GM12891 (cell line): ENCODE measurements around the gene PHF14.

ENCODE experiments used
- DNase-seq: peaks from one replicate; pipeline ENCODE4 v3.0.0; 2011; ENCODE audit warnings: low spot score; ENCODE audit not compliant: insufficient read length
- FAIRE-seq: peaks from 2 replicates; lab custom pipeline; 2011; peaks lifted over from hg19 to GRCh38; lab: Jason Lieb, UNC
- POLR2A ChIP-seq: IDR thresholded peaks from 2 replicates; pipeline ENCODE4 v1.6.1; 2011; ENCODE audit warnings: low read depth, low read length, control low read depth
- POLR2AphosphoS5 ChIP-seq: IDR thresholded peaks from 2 replicates; pipeline ENCODE4 v1.6.1; 2011; ENCODE audit warnings: low read depth, low read length, control low read depth
- POU2F2 ChIP-seq: IDR thresholded peaks from 2 replicates; pipeline ENCODE4 v1.6.1; 2011; ENCODE audit warnings: low read depth, mild to moderate bottlenecking, control low read depth, low read length, moderate library complexity
- SPI1 ChIP-seq: IDR thresholded peaks from 2 replicates; pipeline ENCODE4 v1.6.1; 2011; ENCODE audit warnings: low read depth, low read length, control low read depth
- TAF1 ChIP-seq: IDR thresholded peaks from 2 replicates; pipeline ENCODE4 v1.6.1; 2011; ENCODE audit warnings: low read depth, low read length, control low read depth

Gene PHF14

GRCh38 chr7:11217848-11218565, 244.3 kb downstream of the PHF14 start:
- DNase-seq (no peak), FAIRE-seq (no peak)
- no peak for TF ChIP-seq POU2F2
- TF ChIP-seq SPI1: no peak
- no peak for TF ChIP-seq POLR2A
- TF ChIP-seq TAF1: no peak
- no peak for TF ChIP-seq POLR2AphosphoS5
